MM.1S (cell line): ENCODE data around the gene PLCB1.

Source experiments
- CTCF ChIP-seq: fragments of 300-600 bp; sonication (generic); IDR thresholded peaks from 2 replicates; pipeline ENCODE4 v1.5.1; 2016; ENCODE audit warnings: antibody characterized with exemption, low read length, mixed read lengths
- EZH2 ChIP-seq: fragments of 300-600 bp; sonication (generic); optimal IDR thresholded peaks from 2 replicates; pipeline ENCODE3; 2017; ENCODE audit warnings: low read depth, mild to moderate bottlenecking, antibody characterized with exemption, low read length, mixed read lengths

- TF ChIP-seq CTCF (no peak), EZH2 (no peak)
These were observed 102.5 kb downstream of the PLCB1 start for GRCh38 chr20:8234580-8234979.
